H9 (cell line): ENCODE measurements around the gene NECAB2. TPM values are rescaled to one million over a fixed set of nuclear protein-coding genes. Genes with fewer than 3 reads are reported as not detected.

Source experiments
- DNase-seq: peaks from one replicate; pipeline ENCODE4 v3.0.0-alpha.2; 2017
- H2AFZ ChIP-seq: one replicate; pipeline ENCODE4 v1.6.1; 2013; ENCODE audit warnings: mild to moderate bottlenecking, low read length, control low read depth, moderate library complexity
- H2AK5ac ChIP-seq: 2 replicates; pipeline ENCODE4 v1.6.1; 2013; ENCODE audit warnings: low read length, control low read depth, mixed read lengths; ENCODE audit not compliant: insufficient read length
- H2BK120ac ChIP-seq: one replicate; pipeline ENCODE4 v1.6.1; 2013; ENCODE audit warnings: low read depth, mild to moderate bottlenecking, low read length, control low read depth, inconsistent platforms; ENCODE audit not compliant: poor library complexity, severe bottlenecking
- H2BK12ac ChIP-seq: 2 replicates; pipeline ENCODE4 v1.6.1; 2013; ENCODE audit warnings: low read length, control low read depth, mixed read lengths, low read depth; ENCODE audit not compliant: insufficient read length
- H2BK15ac ChIP-seq: 2 replicates; pipeline ENCODE4 v1.6.1; 2013; ENCODE audit warnings: low read depth, low read length, control low read depth
- H2BK20ac ChIP-seq: one replicate; pipeline ENCODE4 v1.6.1; 2013; ENCODE audit warnings: low read depth, mild to moderate bottlenecking, low read length, control low read depth, inconsistent platforms; ENCODE audit not compliant: poor library complexity, severe bottlenecking
- H2BK5ac ChIP-seq: 2 replicates; pipeline ENCODE4 v1.6.1; 2013; ENCODE audit warnings: low read length, control low read depth, mixed read lengths; ENCODE audit not compliant: insufficient read length
- H3K14ac ChIP-seq: 2 replicates; pipeline ENCODE4 v1.6.1; 2013; ENCODE audit warnings: low read length, control low read depth; ENCODE audit not compliant: insufficient read depth
- H3K18ac ChIP-seq: 2 replicates; pipeline ENCODE4 v1.6.1; 2013; ENCODE audit warnings: low read depth, mild to moderate bottlenecking, mixed read lengths, low read length, control low read depth; ENCODE audit not compliant: insufficient read length
- H3K23ac ChIP-seq: 2 replicates; pipeline ENCODE4 v1.6.1; 2013; ENCODE audit warnings: low read length, control low read depth, mixed read lengths, low read depth; ENCODE audit not compliant: insufficient read length
- H3K23me2 ChIP-seq: 2 replicates; pipeline ENCODE4 v1.6.1; 2013; ENCODE audit warnings: low read depth, mild to moderate bottlenecking, mixed read lengths, low read length, control low read depth; ENCODE audit not compliant: insufficient read length, poor library complexity, severe bottlenecking
- H3K27ac ChIP-seq: 2 replicates; pipeline ENCODE4 v1.5.1; 2013; ENCODE audit warnings: low read length, control low read depth, mixed read lengths, low read depth; ENCODE audit not compliant: insufficient read length
- H3K27me3 ChIP-seq: 2 replicates; pipeline ENCODE4 v1.6.1; 2013; ENCODE audit warnings: low read length, control low read depth, inconsistent platforms; ENCODE audit not compliant: insufficient read depth
- H3K4ac ChIP-seq: 2 replicates; pipeline ENCODE4 v1.6.1; 2013; ENCODE audit warnings: low read depth, mild to moderate bottlenecking, control low read depth, inconsistent platforms, low read length, moderate library complexity
- H3K4me1 ChIP-seq: 2 replicates; pipeline ENCODE4 v1.6.1; 2013; ENCODE audit warnings: low read length, control low read depth, inconsistent platforms; ENCODE audit not compliant: insufficient read depth
- H3K4me2 ChIP-seq: 2 replicates; pipeline ENCODE4 v1.6.1; 2013; ENCODE audit warnings: low read length, control low read depth, mixed read lengths; ENCODE audit not compliant: insufficient read length, insufficient read depth
- H3K56ac ChIP-seq: 2 replicates; pipeline ENCODE4 v1.6.1; 2013; ENCODE audit warnings: low read depth, mild to moderate bottlenecking, mixed read lengths, low read length, control low read depth; ENCODE audit not compliant: insufficient read length
- H3K79me1 ChIP-seq: 2 replicates; pipeline ENCODE4 v1.6.1; 2013; ENCODE audit warnings: low read depth, mild to moderate bottlenecking, moderate library complexity, low read length, control low read depth, inconsistent platforms; ENCODE audit not compliant: insufficient read depth, poor library complexity, severe bottlenecking
- H3K79me2 ChIP-seq: 2 replicates; pipeline ENCODE4 v1.6.1; 2013; ENCODE audit warnings: low read length, control low read depth, inconsistent platforms; ENCODE audit not compliant: insufficient read depth
- H3K9ac ChIP-seq: 2 replicates; pipeline ENCODE4 v1.6.1; 2013; ENCODE audit warnings: low read length, control low read depth, mixed read lengths; ENCODE audit not compliant: insufficient read length; ENCODE audit errors: extremely low read depth
- H3K9me3 ChIP-seq: one replicate; pipeline ENCODE4 v1.6.1; 2013; ENCODE audit warnings: low read depth, low read length, inconsistent platforms; ENCODE audit not compliant: control insufficient read depth
- H3T11ph ChIP-seq: one replicate; pipeline ENCODE4 v1.6.1; 2013; ENCODE audit warnings: mild to moderate bottlenecking, low read length, control low read depth, inconsistent platforms
- H4K20me1 ChIP-seq: one replicate; pipeline ENCODE4 v1.6.1; 2013; ENCODE audit not compliant: control insufficient read depth, insufficient read length, insufficient read depth
- H4K5ac ChIP-seq: 2 replicates; pipeline ENCODE4 v1.6.1; 2013; ENCODE audit warnings: low read depth, mild to moderate bottlenecking, mixed read lengths, low read length, control low read depth; ENCODE audit not compliant: insufficient read length
- H4K8ac ChIP-seq: replicated peaks from 2 replicates; pipeline ENCODE4 v1.6.1; 2013; ENCODE audit warnings: low read length, control low read depth, mixed read lengths, low read depth; ENCODE audit not compliant: insufficient read length
- H4K91ac ChIP-seq: 2 replicates; pipeline ENCODE4 v1.6.1; 2013; ENCODE audit warnings: low read depth, mild to moderate bottlenecking, moderate library complexity, mixed read lengths, low read length, control low read depth; ENCODE audit not compliant: insufficient read length
- H3K27ac Mint-ChIP-seq, 3 experiments: 2 replicates in 2 of 3; 3 replicates in 1 of 3; pipeline ENCODE4 v1.8.0; 2020 to 2021; ENCODE audit warnings: mixed read lengths in 3 of 3, mild to moderate bottlenecking in 1 of 3, moderate library complexity in 1 of 3
- H3K27me3 Mint-ChIP-seq: 2 replicates; pipeline ENCODE4 v1.8.0; 2021; ENCODE audit warnings: low read depth, mild to moderate bottlenecking, moderate library complexity, mixed read lengths
- H3K36me3 Mint-ChIP-seq, 3 experiments: 2 replicates in 2 of 3; 3 replicates in 1 of 3; pipeline ENCODE4 v1.8.0; 2020 to 2021; ENCODE audit warnings: low read depth in 3 of 3, mixed read lengths in 3 of 3; ENCODE audit not compliant: insufficient read depth in 1 of 3
- H3K4me1 Mint-ChIP-seq, 2 experiments: 2 replicates each; pipeline ENCODE4 v1.8.0; 2020; ENCODE audit warnings: mixed read lengths in 2 of 2
- H3K4me3 Mint-ChIP-seq, 2 experiments: 2 replicates in 1 of 2; 3 replicates in 1 of 2; pipeline ENCODE4 v1.8.0; 2020 to 2021; ENCODE audit warnings: mild to moderate bottlenecking in 2 of 2, mixed read lengths in 2 of 2, moderate library complexity in 1 of 2
- H3K9me3 Mint-ChIP-seq, 2 experiments: 2 replicates in 1 of 2; 3 replicates in 1 of 2; pipeline ENCODE4 v1.8.0; 2020; ENCODE audit warnings: mild to moderate bottlenecking in 2 of 2, mixed read lengths in 2 of 2, moderate library complexity in 1 of 2
- CTCF ChIP-seq: fragments of 200-600 bp; sonication (generic); conservative IDR thresholded peaks from 3 replicates; pipeline ENCODE4 v1.8.0; 2021; ENCODE audit warnings: antibody characterized with exemption, mild to moderate bottlenecking
- WGBS: extraction: QIAGEN DNeasy Blood & Tissue Kit; methylation state at CpG from one replicate; pipeline ENCODE4 v1.1.7; 2013; ENCODE audit warnings: missing lambda C conversion rate, low lambda C conversion rate, mixed read lengths; ENCODE audit not compliant: insufficient read length; ENCODE audit errors: extremely low coverage; 5-methylcytosine and 5-hydroxymethylcytosine counted together
- total RNA-seq: library from RNA; stranded (reverse); gene quantifications from 2 replicates; pipeline ENCODE4 v1.2.1, GENCODE V29; 2021

NECAB2 gene
- total RNA-seq, 1 experiment from 2014 or later = 12.6 TPM

GRCh38 chr16:84036131-84036530 is 68.1 kb downstream of the NECAB2 start:
- H3K4me2 ChIP-seq = no peak overlapping the region
- H3K23me2 ChIP-seq = no peaks in the 10 kb centered on the region
- H3K23ac ChIP-seq = no peak overlapping the region
- DNase-seq = no peak
- no peak overlapping the region for H3K56ac ChIP-seq
- H2BK12ac ChIP-seq = no peak overlapping the region
- H3K14ac ChIP-seq = no peak overlapping the region
- no peak overlapping the region for H3K9ac ChIP-seq
- TF ChIP-seq CTCF = no peak
- H4K8ac ChIP-seq = no peak overlapping the region
- no peaks in the 10 kb centered on the region for H3K9me3 ChIP-seq
- no peak overlapping the region for H2BK15ac ChIP-seq
- Mint-ChIP-seq H3K9me3 (peaks cover 3 to 4% of the 10 kb centered on the region in 2 experiments), H3K4me3 (no peak overlapping the region), H3K4me1 (peaks cover 19 to 28% of the 10 kb centered on the region in 2 experiments), H3K27me3 (peaks cover 20% of the 10 kb centered on the region), H3K27ac (peak overlapping the region in 1 of 3 experiments; percentile 35; a peak in 1 of 7 replicates), H3K36me3 (peaks cover 0 to 4% (median 1%) of the 10 kb centered on the region in 3 experiments; a peak in 2 of 7 replicates)
- no peaks in the 10 kb centered on the region for H4K20me1 ChIP-seq
- no peaks in the 10 kb centered on the region for H3K79me1 ChIP-seq
- H3T11ph ChIP-seq = no peak overlapping the region
- no peak overlapping the region for H2BK20ac ChIP-seq
- H2BK120ac ChIP-seq = no peak overlapping the region
- no peaks in the 10 kb centered on the region for H3K27me3 ChIP-seq
- no CpG with 5 or more reads among the region's 3 CpGs for WGBS
- no peak overlapping the region for H3K27ac ChIP-seq
- H3K79me2 ChIP-seq = no peaks in the 10 kb centered on the region
- no peak overlapping the region for H2AK5ac ChIP-seq
- H4K5ac ChIP-seq = no peak overlapping the region
- no peaks in the 10 kb centered on the region for H3K4me1 ChIP-seq
- H2BK5ac ChIP-seq = no peak overlapping the region
- H3K4ac ChIP-seq = no peak overlapping the region
- H3K18ac ChIP-seq = no peak overlapping the region
- H4K91ac ChIP-seq = no peak overlapping the region
- no peak overlapping the region for H2AFZ ChIP-seq
